Hepatic stellate cell (primary cell): Measurements from ENCODE around the gene ARHGAP32.

ENCODE experiments used
- DNase-seq: peaks from one replicate; pipeline ENCODE4 v3.0.0; 2011; ENCODE audit warnings: low spot score

The ARHGAP32 gene

DNA sequence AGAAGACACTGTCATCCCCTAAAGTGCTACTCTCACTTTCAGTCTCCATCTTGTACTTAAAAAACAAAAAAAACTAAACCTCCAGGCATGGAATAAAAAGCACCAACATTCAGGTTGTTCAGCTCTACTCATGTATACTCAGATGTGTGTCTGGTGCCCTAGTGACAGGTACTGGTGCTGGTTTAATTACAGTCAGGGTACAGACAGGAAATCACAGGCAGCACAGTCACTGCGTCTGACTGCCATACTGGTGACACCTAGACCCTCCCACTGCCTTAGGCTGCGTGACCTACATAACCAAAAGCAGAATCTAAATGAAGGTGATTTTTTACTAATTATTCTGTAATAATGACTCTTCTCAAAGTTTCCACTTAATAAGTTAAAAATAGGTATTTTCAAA lies at the start of gene ARHGAP32:
TSS of gene ARHGAP32 (minus strand) at position 176 of the 400 bp plus-strand sequence. CDS start at position 49, 127 bp downstream.
- no peak for DNase-seq

DNA sequence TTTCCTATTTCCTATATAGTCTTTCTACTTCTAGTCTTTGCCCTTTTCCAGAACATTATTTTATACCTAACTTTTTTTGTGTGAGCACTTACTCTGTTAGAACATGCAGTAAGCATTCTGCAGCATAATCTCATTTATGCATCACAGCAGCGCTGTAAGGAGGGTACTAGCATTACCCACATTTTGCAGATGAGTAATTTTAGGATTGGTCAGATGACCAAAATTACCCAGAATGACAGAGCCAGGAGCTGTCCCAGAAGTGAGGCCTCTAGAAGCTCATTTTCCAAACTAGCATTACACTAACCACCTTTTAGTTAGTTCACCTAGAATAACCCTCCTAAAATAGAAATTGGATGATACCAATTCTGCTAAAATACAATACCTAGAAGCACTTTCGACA lies 47.1 kb upstream of the ARHGAP32 start:
- DNase-seq: no peak

DNA sequence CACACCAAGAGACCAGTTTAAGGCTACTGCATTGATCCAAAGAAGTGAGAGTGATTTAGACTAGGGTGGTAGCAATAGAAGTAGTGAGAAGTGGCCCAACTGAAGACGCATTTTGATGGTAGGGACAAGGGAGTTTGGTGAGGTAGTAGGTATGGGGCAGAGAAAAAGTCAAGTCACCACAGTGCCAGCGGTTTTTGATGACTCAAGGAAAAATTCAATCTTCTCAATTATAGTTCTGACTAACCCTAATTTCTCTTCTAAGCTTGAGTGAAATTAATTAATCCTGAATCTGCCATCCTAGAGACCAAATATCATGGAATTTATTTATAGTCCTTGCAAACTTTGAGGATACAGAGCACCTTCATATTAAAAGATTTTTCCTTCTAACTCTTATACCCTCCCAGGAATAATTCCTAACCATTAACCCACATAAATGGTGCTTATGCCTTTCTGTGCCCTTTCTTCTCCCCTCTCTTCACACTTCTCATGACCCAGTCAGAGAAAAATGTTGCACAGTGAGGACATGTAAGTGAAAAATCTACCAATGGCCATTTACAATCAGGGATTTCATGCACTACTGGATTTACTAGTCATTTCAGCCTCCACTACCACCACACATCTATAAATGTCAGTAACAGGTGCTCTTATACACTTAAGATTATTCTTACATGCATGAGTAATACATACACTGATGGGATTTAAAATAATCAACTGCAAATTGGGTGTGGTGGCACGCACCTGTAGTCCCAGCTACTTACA lies 45.9 kb upstream of the ARHGAP32 start:
- no peak for DNase-seq

DNA sequence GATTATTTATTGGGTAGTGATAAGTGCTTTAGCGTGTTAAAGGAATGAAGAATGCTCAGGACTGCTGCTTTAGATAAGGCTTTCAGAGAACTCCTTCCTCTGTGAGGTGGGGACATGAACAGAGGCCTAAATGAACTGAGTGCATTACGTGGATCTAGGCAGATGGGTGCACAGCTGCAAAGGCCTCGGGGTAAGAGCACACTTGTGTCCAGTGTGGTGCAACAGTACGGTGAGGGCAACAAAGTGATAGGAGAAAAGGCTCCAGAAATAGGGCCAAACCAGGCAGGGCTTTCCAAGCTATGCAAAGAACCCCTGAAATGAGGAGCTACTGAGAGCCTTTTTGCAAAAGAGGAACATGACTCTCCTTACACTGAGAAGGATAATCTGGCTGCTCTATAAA lies 45.3 kb upstream of the ARHGAP32 start:
- DNase-seq: no peak

DNA sequence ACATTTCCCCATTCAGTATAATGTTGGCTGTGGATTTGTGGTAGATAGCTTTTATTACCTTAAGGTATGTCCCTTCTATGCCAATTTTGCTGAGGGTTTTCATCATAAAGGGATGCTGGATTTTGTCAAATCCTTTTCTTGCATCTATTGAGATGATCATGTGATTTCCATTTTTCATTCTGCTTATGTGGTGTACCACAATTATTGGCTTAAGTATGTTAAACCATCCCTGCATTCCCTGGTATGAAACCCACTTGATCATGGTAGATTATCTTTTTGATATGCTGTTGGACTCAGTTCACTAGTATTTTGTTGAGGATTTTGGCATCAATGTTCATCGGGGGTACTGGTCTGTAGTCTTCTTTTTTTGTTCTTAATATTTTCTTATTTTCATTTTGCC lies 44.7 kb upstream of the ARHGAP32 start:
- no peak for DNase-seq

DNA sequence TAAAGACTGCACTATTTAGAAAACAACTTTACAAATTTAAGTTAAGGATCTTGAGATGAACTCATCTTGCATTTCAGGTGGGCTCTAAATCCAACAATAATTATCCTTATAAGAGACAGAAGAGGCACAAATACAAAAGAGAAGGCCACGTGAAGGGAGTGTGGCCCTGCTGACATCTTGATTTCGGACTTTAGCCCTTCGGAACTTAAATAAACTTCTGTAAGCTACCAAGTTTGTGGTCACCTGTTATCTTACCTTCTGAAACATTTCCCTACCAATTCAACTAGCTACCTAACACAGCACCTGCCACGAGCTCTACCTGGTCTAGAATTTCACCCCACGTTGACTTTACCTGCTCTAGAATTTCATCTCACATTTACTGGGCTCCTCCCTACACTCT lies 42.9 kb upstream of the ARHGAP32 start:
- DNase-seq: no peak

DNA sequence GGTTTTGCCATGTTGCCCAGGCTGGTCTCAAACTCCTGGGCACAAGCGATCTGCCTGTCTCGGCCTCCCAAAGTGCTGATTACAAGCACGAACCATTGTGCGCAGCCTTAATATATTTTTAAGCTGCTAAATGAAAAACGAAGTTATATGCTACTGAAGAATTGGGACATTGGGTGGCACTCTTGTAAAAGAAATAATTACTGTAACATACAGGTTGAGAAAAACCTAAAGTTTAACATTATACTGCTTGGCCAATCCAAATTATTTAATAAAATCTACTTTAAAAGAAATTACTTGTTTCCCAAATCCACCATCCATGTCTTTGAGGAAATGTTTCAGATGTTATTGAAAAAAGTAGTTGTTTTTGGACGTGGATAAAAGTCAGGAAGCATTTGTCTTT lies 37.9 kb upstream of the ARHGAP32 start:
- DNase-seq: no peak

DNA sequence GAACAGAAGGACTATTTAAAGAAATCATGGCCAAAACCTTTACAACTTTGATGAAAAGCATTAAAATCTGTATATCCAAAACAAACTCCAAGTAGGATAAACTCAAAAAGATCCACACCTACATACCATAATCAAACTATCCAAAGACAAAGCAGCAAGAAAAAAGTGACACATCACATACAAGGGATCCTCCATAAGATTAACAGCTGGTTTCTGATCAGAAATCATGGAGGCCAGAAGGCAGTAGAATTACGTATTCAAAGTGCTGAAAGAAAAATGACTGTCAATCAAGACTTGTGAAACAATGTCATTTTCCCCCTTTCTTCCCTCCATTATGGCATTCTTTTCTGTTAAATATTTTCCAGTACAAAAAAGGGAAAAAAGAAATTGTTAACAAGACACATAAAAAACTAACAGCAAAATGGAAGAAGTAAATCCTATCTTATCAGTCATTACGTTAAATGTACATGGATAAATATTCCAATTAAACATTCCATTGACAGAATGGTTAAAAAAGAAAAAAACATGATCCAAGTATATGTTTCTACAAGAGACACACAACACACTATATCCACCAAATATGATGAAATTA lies 34.2 kb upstream of the ARHGAP32 start:
- DNase-seq: no peak

DNA sequence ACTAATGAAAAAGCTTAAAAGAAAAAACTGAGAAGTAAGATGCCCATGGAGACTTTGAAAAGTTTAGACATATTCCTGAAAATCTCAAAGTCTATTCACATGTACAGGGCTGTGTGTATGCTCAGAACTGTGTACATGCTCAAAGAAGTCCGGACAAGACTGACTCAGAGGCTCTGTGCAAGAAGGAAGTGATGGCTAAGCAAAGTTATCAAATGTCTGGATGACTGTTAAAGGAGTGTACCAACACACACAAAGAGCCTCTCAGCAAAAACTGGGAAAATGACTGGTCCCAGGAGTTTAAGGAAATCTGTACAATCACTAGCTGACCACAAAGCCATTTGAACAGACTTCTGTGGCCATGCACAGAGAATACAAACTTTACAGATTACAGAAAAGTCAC lies 33.1 kb upstream of the ARHGAP32 start:
- no peak for DNase-seq

DNA sequence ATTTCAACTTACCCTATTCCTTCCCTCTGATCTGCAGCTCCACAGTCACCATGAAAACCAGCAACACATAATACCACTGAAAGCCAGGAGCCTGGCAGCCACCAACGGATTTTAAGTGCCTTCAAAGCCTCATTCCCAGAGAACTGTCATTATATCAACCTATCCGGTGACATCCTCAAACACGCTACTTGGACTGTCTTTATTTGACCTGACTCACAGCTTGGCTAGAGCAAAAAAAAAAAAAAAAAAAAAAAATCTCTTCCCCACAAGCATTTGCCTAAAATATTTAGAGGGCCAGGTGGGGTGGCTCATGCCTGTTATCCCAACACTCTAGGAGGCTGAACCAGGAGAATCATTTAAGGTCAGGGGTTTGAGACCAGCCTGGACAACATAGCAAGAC lies 32.4 kb upstream of the ARHGAP32 start:
- no peak for DNase-seq

DNA sequence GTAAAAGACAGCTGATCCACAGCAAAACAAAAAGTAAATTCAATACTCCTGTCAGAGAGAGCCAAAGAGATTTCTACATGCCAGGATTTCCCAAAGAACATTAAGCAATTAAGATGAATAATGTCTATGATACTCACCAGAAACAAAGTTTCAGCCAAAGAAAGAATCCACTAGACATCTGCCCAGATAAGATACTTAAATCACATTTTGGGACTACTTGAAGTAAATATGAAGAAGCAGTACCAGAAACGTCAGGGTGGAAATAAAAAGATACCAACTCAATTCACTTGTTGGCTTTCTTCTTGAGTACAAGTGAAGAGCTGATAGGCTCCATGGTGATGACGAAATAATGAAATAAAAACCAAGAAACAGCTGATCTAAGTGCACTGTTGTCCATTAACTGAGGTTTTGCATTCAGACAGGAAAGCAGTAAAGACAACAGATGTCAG lies 31.6 kb upstream of the ARHGAP32 start:
- no peak for DNase-seq

DNA sequence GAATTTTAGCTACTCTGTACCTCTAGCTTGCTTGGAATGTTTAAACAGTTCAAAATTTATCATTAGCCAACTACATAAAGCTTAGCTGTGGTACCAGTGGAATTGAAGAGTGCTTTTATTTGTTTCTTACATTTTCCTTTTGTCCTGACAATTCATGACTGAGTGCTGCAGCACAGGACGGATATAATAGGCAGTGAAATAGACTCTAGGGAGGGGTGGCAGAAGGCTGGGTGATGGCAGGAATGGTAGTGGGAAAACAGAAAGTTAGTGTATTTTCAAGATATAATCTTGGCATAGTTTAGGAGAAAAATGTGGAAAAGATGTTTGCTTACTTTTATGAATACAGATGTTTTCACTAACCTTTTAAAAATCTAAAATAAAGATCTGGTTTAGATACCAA lies 31.1 kb upstream of the ARHGAP32 start:
- no peak for DNase-seq

DNA sequence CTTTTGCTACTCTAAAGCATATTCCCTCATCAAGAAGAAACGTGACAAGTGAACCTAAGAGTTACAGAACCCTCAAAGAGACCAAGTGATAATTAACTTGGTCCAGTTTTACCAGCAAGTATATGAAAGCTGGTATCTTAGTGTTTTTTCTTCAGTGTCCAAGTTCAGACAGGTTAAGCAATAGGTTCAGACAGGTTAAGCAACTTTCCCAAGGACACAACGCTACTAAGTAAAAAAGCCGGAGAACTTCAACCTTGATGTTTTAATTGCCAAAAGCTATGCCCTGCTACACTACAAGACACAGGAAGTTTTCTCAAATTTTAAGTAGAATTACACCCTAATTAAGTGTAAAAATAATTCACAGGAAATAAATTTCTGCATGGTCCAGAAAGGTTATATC lies 30.0 kb upstream of the ARHGAP32 start:
- no peak for DNase-seq

DNA sequence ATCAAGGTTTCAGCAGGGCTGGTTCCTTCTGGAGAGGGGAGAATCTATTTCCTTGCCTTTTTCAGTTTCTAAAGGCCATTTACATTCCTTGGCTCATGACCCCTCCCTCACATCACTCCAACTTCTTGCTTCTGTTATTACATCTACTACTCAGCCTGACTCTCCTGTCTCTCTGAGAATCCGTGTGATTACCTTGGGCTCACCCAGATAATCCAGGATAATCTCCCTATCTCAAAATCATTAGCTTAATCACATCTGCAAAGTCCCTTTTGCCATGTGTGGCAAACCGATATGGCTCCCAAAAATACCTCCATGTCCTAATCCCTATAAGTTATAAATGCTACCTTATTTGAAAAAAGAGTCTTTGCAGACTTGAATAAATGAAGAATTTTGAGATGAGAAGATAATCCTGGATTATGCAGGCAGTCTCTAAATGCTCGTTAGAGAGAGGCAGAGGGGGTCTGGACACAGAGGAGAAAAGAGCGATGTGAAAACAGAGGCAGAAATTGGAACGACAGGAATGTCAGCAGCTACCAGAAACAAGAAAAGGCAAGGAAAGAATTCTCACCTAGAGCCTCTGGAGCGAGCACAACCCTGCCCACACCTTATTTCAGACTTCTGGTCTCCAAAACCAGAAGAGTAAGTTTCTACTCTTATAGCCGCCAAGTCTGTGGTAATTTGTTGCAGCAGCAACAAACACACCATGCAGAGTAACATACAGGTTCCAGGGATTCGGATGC lies 23.6 kb upstream of the ARHGAP32 start:
- DNase-seq: no peak

DNA sequence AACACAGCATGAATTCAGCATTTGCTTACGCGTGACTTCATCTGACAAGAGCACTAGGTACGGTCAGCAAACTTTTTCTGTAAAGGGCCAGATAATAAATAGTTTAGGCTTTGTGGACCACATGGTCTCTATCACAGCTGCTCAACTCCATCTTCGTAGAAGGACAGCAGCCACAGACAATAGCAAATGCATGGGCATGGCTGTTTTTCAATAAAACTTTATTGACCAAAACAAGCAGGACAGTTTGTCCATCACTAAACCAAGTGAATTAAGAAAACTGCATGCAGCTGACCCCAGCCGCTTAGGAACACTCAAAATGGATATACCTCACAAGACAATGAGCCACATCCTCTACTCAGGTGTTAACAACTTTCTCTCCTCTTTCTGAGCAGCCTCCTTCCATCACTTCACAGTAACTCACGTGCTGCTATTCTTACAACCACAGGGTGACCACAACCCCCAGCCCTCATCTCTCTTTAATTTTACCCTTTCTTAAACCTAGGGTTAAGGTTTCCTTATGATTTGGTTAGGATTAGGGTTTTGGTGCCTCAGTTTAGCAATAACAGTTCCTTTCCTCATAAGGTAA lies 22.7 kb upstream of the ARHGAP32 start:
- DNase-seq: no peak

DNA sequence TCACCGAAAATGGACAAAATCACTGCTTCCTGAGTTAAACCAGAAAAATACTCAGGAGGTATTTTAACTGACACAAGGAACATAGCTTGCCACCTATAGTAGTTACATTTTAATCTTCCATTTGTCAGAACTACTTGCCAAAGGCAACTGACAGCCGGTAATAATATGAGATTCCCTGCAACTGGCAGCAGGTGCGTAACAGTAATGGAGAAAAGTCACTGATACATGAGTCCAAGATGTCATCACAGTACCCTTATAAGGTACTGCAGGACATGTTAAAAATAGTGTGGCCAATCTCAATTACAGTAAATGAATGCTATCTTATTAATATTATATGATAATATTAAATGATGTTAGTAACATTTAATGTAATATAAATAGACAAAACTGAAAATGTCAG lies 21.1 kb upstream of the ARHGAP32 start:
- no peak for DNase-seq

DNA sequence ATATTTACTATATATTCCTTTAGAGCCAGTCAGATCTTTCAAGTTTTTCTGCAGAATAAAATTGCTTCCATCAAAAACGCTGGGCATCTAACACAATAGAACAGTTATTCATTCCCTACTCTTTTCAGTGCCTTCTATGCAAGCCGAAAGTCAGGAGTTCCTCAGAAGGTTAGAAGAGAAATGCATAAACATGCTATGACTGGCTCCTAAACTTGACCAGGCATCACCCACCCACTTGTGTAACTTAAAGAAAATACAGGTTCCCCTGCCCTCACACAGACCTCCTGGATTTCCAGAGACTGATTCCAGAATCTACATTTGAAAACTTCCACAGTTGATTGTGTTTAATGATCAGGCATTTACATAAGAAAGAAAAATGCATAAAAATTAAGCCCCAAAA lies 19.3 kb upstream of the ARHGAP32 start:
- no peak for DNase-seq

DNA sequence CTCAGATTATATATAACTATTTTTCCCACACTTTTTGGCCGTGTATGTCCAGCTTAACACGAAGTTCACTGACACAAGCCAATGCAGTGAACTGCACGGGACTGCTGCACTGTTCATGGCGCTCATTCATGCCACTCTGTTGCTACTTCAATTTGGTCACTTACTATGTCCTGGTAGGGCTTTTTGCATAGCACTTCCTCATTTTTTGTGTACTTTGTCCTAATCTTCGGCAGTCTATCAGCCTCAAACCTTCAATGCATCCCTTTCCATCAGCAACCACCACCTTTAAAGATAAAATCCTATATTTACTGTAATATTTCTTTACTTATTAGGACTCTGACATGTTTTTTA lies 18.7 kb upstream of the ARHGAP32 start:
- no peak for DNase-seq

DNA sequence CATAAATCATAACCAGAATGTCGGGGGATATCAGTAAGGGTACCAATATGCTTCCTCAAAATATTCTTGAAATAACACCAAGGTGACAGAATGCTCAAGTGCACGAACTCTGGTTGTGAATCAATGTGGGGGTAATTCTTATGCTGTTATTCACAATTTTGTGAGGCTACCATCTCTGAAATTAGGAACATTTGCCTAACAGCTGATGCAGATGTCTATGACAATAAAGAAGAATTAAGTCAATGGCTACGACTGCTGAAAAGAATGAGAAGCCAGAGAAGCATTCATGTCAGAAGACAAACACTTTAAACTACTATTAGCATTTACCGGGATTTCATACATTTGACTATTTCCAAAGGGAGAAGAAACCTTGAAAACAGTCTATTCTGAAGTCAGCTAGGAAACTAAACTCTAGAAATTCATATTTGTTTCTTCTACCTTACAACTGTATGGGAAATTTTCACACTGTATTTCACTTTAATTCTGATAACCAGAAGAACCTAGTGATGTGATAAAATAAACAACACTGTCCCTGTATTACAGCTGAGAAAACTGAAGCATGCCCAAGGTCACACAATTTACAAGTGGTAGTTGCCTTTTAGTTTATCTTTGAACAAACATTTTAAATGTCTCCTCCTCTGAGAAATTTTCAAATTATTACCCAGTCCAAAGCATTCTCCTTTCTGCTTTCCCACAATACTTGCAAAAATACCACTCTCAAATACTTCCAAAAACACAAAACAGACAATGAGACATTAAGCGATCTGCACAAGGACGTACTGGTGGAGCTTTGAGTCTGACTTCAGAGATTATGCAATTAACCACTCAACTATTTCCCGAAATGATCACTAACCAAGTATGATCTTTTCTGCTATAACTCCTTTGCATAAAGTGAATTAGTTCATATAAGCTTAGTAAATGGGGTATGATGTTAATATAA lies 18.0 kb upstream of the ARHGAP32 start:
- no peak for DNase-seq

DNA sequence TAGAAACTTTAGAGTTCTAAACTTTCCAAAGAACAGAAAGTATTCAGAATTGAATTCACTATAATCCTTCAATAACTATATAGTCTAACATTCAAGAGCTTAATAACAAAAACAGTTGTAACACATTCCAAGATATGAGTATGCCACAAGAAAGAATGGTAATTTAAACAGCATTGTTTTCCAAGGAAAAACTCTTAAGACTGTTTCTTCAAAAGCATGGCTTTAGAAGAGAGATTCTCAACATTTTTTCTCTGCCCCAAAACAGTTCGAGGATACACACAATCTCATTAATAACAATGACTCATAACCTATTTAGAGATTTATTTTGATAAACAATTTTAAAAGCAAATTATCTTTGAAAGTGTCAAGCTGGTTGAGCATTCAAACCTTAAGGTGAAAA lies 16.7 kb upstream of the ARHGAP32 start:
- no peak for DNase-seq

DNA sequence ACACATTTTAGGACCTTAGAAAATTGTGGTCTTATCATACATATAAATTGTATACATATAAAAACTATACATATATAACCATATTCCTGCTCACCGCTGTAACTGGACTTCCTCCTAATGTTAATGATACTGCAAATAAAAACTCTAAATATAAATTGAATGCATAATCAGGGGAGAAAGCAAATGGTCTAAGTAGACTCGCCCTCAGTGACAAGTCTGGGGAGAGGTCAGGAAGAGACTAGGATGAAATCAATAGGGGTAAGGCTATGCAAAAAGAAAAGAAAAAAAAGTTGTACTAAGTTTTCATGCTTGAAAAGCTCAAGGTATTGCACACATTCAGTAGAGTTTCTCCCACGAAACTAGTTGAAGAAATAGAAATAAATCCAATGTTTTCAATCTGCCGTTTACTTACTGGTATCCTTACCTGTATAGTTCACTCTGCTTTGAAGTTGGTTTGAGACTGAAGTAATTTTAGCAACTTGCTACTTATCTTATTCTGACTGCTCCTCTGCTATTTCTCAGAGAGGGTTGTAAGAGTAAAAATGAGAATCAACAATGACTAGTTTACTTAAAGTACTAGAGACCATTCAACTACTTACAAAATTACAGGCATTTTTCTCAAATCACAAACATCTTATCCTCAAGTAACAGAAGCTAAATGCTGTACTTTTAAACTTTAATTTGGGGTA lies 12.2 kb upstream of the ARHGAP32 start:
- no peak for DNase-seq
